Transverse colon (tissue), 4 donors: ENCODE results near the gene ACTRT3. TPM values are rescaled to one million over a fixed set of nuclear protein-coding genes. Genes with fewer than 3 reads are reported as not detected.

Source experiments
- DNase-seq: peaks from one replicate; pipeline ENCODE4 v3.0.0-alpha.2; 2019
- H3K27ac ChIP-seq, 4 donors: fragments of 200-600 bp; sonication (generic); 2 replicates each; pipeline ENCODE4 v1.5.1; 2016 to 2018; ENCODE audit warnings: inconsistent platforms in 4 of 4
- H3K27me3 ChIP-seq: fragments of 200-600 bp; sonication (generic); 2 replicates; pipeline ENCODE4 v1.5.1; 2017; ENCODE audit warnings: inconsistent platforms
- H3K36me3 ChIP-seq, 4 donors: fragments of 200-600 bp; sonication (generic); 2 replicates each; pipeline ENCODE4 v1.5.1; 2017 to 2019; ENCODE audit warnings: inconsistent platforms in 4 of 4
- H3K4me1 ChIP-seq, 4 donors: fragments of 200-600 bp; sonication (generic); 2 replicates each; pipeline ENCODE4 v1.5.1; 2017 to 2020; ENCODE audit warnings: inconsistent platforms in 4 of 4
- H3K4me3 ChIP-seq, 4 donors: fragments of 200-600 bp; sonication (generic); 1 replicate in 1 of 4; 2 replicates in 3 of 4; pipeline versions ENCODE4 v1.5.1 to v1.6.1; 2017 to 2019; ENCODE audit warnings: inconsistent platforms in 4 of 4
- H3K9me3 ChIP-seq, 2 donors: fragments of 200-600 bp; sonication (generic); 2 replicates each; pipeline ENCODE4 v1.5.1; 2017 to 2019; ENCODE audit warnings: inconsistent platforms in 2 of 2
- CTCF ChIP-seq, 5 experiments: fragments of 200-600 bp in 3 of 5; fragments of 450-650 bp in 2 of 5; sonication (generic) in 3 of 5; IDR thresholded peaks; 1 replicate in 2 of 5; 2 replicates in 3 of 5; pipeline ENCODE4 v1.5.1; 2016 to 2017; ENCODE audit warnings: antibody characterized with exemption in 5 of 5, inconsistent platforms in 3 of 5, mild to moderate bottlenecking in 2 of 5, moderate library complexity in 1 of 5
- EP300 ChIP-seq: sonication (generic); formaldehyde crosslinking; IDR thresholded peaks from one replicate; pipeline ENCODE4 v1.6.1; 2017; ENCODE audit warnings: antibody characterized with exemption, low read depth
- POLR2A ChIP-seq: fragments of 450-650 bp; IDR thresholded peaks from one replicate; pipeline ENCODE4 v1.6.1; 2016; ENCODE audit warnings: antibody characterized with exemption, mild to moderate bottlenecking, moderate library complexity
- POLR2AphosphoS5 ChIP-seq, 3 donors: sonication (generic); formaldehyde crosslinking; IDR thresholded peaks; one replicate each; pipeline ENCODE4 v1.6.1; 2016; ENCODE audit warnings: antibody characterized with exemption in 3 of 3
- WGBS, 2 donors: methylation state at CpG; one replicate each; pipeline ENCODE4 v1.1.5; 2018; ENCODE audit warnings: low coverage in 1 of 2; 5-methylcytosine and 5-hydroxymethylcytosine counted together
- in situ Hi-C, 4 donors: fragments of 200-750 bp; cut with MboI; loops; one replicate each; pipeline versions ENCODE4 v1.15.0 to v1.15.1; 2017; ENCODE audit warnings: low sequenced_read_pairs in 3 of 4, low pct_ligation_motif_present in 1 of 4, low pct_unique_long_range_greater_than_20kb in 1 of 4
- intact Hi-C: fragments of 100-400 bp; cut with DNase I; formaldehyde crosslinking; loops from one replicate; pipeline ENCODE4 v1.15.1; 2023; ENCODE audit warnings: low total_unique reads
- total RNA-seq, 4 donors: library from RNA; depleted of rRNA; stranded (reverse); fragments of >200 nt; gene quantifications; one replicate each; pipeline ENCODE4 v1.1.0, GENCODE V29; 2016

Gene ACTRT3
- total RNA-seq, 4 donors from 2014 or later: 0.96 to 2.1 TPM; not detected in 2

GRCh38 chr3:169755488-169755887, 13.9 kb downstream of the ACTRT3 start:
- no peaks in the 10 kb centered on the region for H3K9me3 ChIP-seq
- no peak overlapping the region for H3K27ac ChIP-seq
- WGBS, 2 donors: 79 to 80% methylated on average over 2 of the region's 2 CpGs
- DNase-seq: no peak
- peaks cover 0 to 6% (median 0%) of the 10 kb centered on the region in 4 donors for H3K4me1 ChIP-seq
- in situ Hi-C loops (no loop called here), intact Hi-C loops (no loop called here)
- no peaks in the 10 kb centered on the region for H3K27me3 ChIP-seq
- TF ChIP-seq POLR2A (no peak), CTCF (IDR thresholded peaks at IDR 0.05) (no peak), EP300 (no peak), POLR2AphosphoS5 (IDR thresholded peaks at IDR 0.05) (no peak)
- H3K4me3 ChIP-seq: no peak overlapping the region
- H3K36me3 ChIP-seq: no peaks in the 10 kb centered on the region

- intact Hi-C loops (no loop called here), in situ Hi-C loops (no loop called here)
- Histone ChIP-seq H3K4me3 (no peak overlapping the region), H3K9me3 (no peaks in the 10 kb centered on the region), H3K27ac (no peak overlapping the region), H3K36me3 (no peaks in the 10 kb centered on the region), H3K27me3 (peaks cover 2% of the 10 kb centered on the region), H3K4me1 (peaks cover 0 to 6% (median 0%) of the 10 kb centered on the region in 4 donors)
- no peak for DNase-seq
- WGBS, 2 donors: 82 to 100% methylated on average over 2 to 3 of the region's 3 CpGs
- no peak for TF ChIP-seq POLR2AphosphoS5 (IDR thresholded peaks at IDR 0.05)
- TF ChIP-seq CTCF (IDR thresholded peaks at IDR 0.05): no peak
- TF ChIP-seq EP300: no peak
- no peak for TF ChIP-seq POLR2A
These were observed 14.7 kb downstream of the ACTRT3 start for GRCh38 chr3:169754711-169755110.

GRCh38 chr3:169751875-169752274, 17.5 kb downstream of the ACTRT3 start:
- 86 to 96% methylated on average over 2 of the region's 2 CpGs for WGBS, 2 donors
- Histone ChIP-seq H3K4me3 (no peak overlapping the region), H3K4me1 (peaks cover 0 to 6% (median 0%) of the 10 kb centered on the region in 4 donors), H3K9me3 (no peaks in the 10 kb centered on the region), H3K27me3 (peaks cover 5% of the 10 kb centered on the region), H3K36me3 (no peaks in the 10 kb centered on the region), H3K27ac (no peak overlapping the region)
- TF ChIP-seq CTCF (IDR thresholded peaks at IDR 0.05) (no peak), EP300 (no peak)
- in situ Hi-C loops (no loop called here), intact Hi-C loops (no loop called here)
- no peak for DNase-seq

- 61 to 74% methylated on average over 2 of the region's 2 CpGs for WGBS, 2 donors
- intact Hi-C loops (no loop called here), in situ Hi-C loops (no loop called here)
These were observed 18.7 kb downstream of the ACTRT3 start for GRCh38 chr3:169750665-169751064.

More at GRCh38 chr3:169750665-169751064, 18.7 kb downstream of the ACTRT3 start:
- no peak overlapping the region for H3K27ac ChIP-seq
- peaks cover 5% of the 10 kb centered on the region for H3K27me3 ChIP-seq
- no peak overlapping the region for H3K4me3 ChIP-seq
- H3K9me3 ChIP-seq: no peaks in the 10 kb centered on the region
- TF ChIP-seq EP300: no peak
- TF ChIP-seq POLR2A: no peak
- TF ChIP-seq CTCF (IDR thresholded peaks at IDR 0.05): no peak
- TF ChIP-seq POLR2AphosphoS5 (IDR thresholded peaks at IDR 0.05): no peak
- no peak for DNase-seq
- H3K36me3 ChIP-seq: no peaks in the 10 kb centered on the region
- H3K4me1 ChIP-seq: peaks cover 0 to 6% (median 0%) of the 10 kb centered on the region in 4 donors
